Fibroblast of lung (primary cell): ENCODE results near the gene MEN1.

ENCODE experiments used
- CTCF ChIP-seq, 2 donors: IDR thresholded peaks in 1 of 2; conservative IDR thresholded peaks in 1 of 2; 1 replicate in 1 of 2; 2 replicates in 1 of 2; pipeline ENCODE4 v1.5.1; 2011 to 2012; ENCODE audit warnings: low read length in 2 of 2, control low read depth in 1 of 2, inconsistent platforms in 1 of 2, low read depth in 1 of 2, mild to moderate bottlenecking in 1 of 2
- EZH2 ChIP-seq: IDR thresholded peaks from 2 replicates; pipeline ENCODE4 v1.5.1; 2012; ENCODE audit warnings: low read length, control low read depth, mild to moderate bottlenecking; ENCODE audit errors: missing control alignments

- TF ChIP-seq CTCF (conservative IDR thresholded peaks at IDR 0.05 in 1 of 2, IDR thresholded peaks at IDR 0.05 in 1 of 2; ENCODE audit: low read depth in 1 of 2, low read length in 2 of 2) (no peak), EZH2 (no peak)
These were observed 22.3 kb upstream of the MEN1 start for GRCh38 chr11:64832467-64833197.
